ENCODE results near the gene TAPT1.

The TAPT1 gene

GRCh38 chr4:16186986-16187385, 39.3 kb downstream of the TAPT1 start:
- DNase-seq (ENCODE audit: low read depth) = no peak
- no peak overlapping the region for H3K4me3 ChIP-seq (ENCODE audit: control insufficient read depth, low read depth, low read length)
- TF ChIP-seq, protein P1, sequence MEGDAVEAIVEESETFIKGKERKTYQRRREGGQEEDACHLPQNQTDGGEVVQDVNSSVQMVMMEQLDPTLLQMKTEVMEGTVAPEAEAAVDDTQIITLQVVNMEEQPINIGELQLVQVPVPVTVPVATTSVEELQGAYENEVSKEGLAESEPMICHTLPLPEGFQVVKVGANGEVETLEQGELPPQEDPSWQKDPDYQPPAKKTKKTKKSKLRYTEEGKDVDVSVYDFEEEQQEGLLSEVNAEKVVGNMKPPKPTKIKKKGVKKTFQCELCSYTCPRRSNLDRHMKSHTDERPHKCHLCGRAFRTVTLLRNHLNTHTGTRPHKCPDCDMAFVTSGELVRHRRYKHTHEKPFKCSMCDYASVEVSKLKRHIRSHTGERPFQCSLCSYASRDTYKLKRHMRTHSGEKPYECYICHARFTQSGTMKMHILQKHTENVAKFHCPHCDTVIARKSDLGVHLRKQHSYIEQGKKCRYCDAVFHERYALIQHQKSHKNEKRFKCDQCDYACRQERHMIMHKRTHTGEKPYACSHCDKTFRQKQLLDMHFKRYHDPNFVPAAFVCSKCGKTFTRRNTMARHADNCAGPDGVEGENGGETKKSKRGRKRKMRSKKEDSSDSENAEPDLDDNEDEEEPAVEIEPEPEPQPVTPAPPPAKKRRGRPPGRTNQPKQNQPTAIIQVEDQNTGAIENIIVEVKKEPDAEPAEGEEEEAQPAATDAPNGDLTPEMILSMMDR (conservative IDR thresholded peaks at IDR 0.05; ENCODE audit: control insufficient read depth, insufficient read depth, low read depth, low read length) = no peak

DNA sequence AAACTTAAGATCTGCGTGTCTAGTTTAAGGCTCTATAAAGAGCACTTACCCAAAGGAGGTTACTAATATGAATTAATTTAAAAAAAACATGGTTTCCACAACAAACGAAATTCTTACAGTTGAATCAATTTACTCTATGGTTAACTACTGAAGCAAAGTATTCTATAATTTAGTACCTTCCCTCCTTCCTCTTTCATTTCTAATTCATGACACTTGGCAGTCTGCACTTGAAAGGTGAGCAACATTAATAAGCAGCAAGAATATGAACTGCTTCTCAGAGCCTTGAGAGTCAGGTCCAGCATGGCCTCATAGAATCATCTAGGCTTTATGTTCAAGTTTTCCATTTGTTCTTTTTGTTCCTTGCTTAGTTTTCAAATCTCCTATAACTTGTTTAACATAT, 42.7 kb downstream of the TAPT1 start:
- no peak for DNase-seq (ENCODE audit: low read depth)
- TF ChIP-seq, protein P1 (conservative IDR thresholded peaks at IDR 0.05; ENCODE audit: control insufficient read depth, insufficient read depth, low read depth, low read length) = no peak
- no peak overlapping the region for H3K4me3 ChIP-seq (ENCODE audit: control insufficient read depth, low read depth, low read length)

GRCh38 chr4:16176621-16177020, 49.6 kb downstream of the TAPT1 start:
- TF ChIP-seq, protein P1 (conservative IDR thresholded peaks at IDR 0.05; ENCODE audit: control insufficient read depth, insufficient read depth, low read depth, low read length) = no peak
- no peak for DNase-seq (ENCODE audit: low read depth)
- H3K4me3 ChIP-seq (ENCODE audit: control insufficient read depth, low read depth, low read length) = no peak overlapping the region

- no peak overlapping the region for H3K4me3 ChIP-seq (ENCODE audit: control insufficient read depth, low read depth, low read length)
- no peak for DNase-seq (ENCODE audit: low read depth)
- TF ChIP-seq, protein P1 (conservative IDR thresholded peaks at IDR 0.05; ENCODE audit: control insufficient read depth, insufficient read depth, low read depth, low read length) = no peak
Measured at GRCh38 chr4:16171831-16172230, 54.4 kb downstream of the TAPT1 start.

GRCh38 chr4:16169490-16169889, 56.8 kb downstream of the TAPT1 start:
- TF ChIP-seq, protein P1 (conservative IDR thresholded peaks at IDR 0.05; ENCODE audit: control insufficient read depth, insufficient read depth, low read depth, low read length) = no peak
- DNase-seq (ENCODE audit: low read depth) = no peak
- no peak overlapping the region for H3K4me3 ChIP-seq (ENCODE audit: control insufficient read depth, low read depth, low read length)

GRCh38 chr4:16168710-16169388, 57.4 kb downstream of the TAPT1 start:
- H3K4me3 ChIP-seq (ENCODE audit: control insufficient read depth, low read depth, low read length) = no peak overlapping the region
- DNase-seq (ENCODE audit: low read depth) = no peak
- TF ChIP-seq, protein P1 (conservative IDR thresholded peaks at IDR 0.05; ENCODE audit: control insufficient read depth, insufficient read depth, low read depth, low read length) = no peak

- TF ChIP-seq, protein P1 (conservative IDR thresholded peaks at IDR 0.05; ENCODE audit: control insufficient read depth, insufficient read depth, low read depth, low read length) = no peak
- no peak for DNase-seq (ENCODE audit: low read depth)
Measured at GRCh38 chr4:16168144-16168543, 58.1 kb downstream of the TAPT1 start.

More at GRCh38 chr4:16168144-16168543, 58.1 kb downstream of the TAPT1 start:
- H3K4me3 ChIP-seq (ENCODE audit: control insufficient read depth, low read depth, low read length) = no peak overlapping the region
